Transverse colon (tissue), 4 donors: ENCODE data around the gene DSCAM.

Source experiments
- CTCF ChIP-seq, 5 experiments: fragments of 200-600 bp in 3 of 5; fragments of 450-650 bp in 2 of 5; sonication (generic) in 3 of 5; IDR thresholded peaks; 1 replicate in 2 of 5; 2 replicates in 3 of 5; pipeline ENCODE4 v1.5.1; 2016 to 2017; ENCODE audit warnings: antibody characterized with exemption in 5 of 5, inconsistent platforms in 3 of 5, mild to moderate bottlenecking in 2 of 5, moderate library complexity in 1 of 5
- POLR2A ChIP-seq: fragments of 450-650 bp; IDR thresholded peaks from one replicate; pipeline ENCODE4 v1.6.1; 2016; ENCODE audit warnings: antibody characterized with exemption, mild to moderate bottlenecking, moderate library complexity
- POLR2AphosphoS5 ChIP-seq, 3 donors: sonication (generic); formaldehyde crosslinking; IDR thresholded peaks; one replicate each; pipeline ENCODE4 v1.6.1; 2016; ENCODE audit warnings: antibody characterized with exemption in 3 of 3

GRCh38 chr21:40631211-40631610 lies 215.7 kb downstream of the DSCAM start:
- TF ChIP-seq CTCF (IDR thresholded peaks at IDR 0.05) (no peak), POLR2A (no peak), POLR2AphosphoS5 (IDR thresholded peaks at IDR 0.05) (no peak)
